HG02938 (cell line): Measurements from ENCODE around the gene LRRC55.

ENCODE experiments used
- ATAC-seq: cut with Tn5 transposase; IDR thresholded peaks from one replicate; pipeline ENCODE4 v1.9.1; 2021; ENCODE audit warnings: mild to moderate bottlenecking, moderate library complexity; ENCODE audit not compliant: unreplicated experiment

The LRRC55 gene, protein sequence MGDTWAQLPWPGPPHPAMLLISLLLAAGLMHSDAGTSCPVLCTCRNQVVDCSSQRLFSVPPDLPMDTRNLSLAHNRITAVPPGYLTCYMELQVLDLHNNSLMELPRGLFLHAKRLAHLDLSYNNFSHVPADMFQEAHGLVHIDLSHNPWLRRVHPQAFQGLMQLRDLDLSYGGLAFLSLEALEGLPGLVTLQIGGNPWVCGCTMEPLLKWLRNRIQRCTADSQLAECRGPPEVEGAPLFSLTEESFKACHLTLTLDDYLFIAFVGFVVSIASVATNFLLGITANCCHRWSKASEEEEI

GRCh38 chr11:57181678-57182305 is at the start of gene LRRC55:
TSS of gene LRRC55 (plus strand) at chr11:57181953. CDS start at chr11:57182023, 70 bp downstream.
- no peak for ATAC-seq

DNA sequence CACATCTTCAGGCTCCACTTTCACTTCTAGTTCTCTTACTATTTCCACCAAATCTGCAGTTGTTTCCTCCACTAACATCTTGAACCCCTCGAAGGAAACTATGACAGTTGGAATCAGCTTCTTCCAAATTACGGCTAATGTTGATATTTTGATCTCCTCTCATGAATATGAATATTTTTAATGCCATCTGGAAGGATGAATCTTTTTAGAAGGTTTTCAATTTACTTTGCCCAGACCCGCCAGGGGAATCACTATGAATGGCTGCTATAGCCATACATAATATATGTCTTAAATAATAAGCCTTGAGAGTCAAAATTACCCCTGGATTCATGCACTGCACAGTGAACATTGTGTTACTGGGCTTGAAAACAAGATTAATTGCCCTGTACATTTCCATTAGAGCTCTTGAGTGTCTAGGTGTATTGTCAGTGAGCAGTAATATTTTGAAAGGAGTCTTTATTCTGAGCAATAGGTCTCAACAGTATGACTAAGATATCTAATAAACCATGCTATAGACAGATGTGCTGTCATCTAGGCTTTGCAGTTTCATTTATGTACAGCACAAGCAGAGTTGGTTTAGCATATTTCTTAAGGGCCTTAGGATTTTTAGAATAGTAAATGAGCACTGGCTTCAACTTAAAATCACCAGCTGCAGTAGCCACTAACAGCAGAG is 48.3 kb upstream of the LRRC55 start:
- no peak for ATAC-seq

DNA sequence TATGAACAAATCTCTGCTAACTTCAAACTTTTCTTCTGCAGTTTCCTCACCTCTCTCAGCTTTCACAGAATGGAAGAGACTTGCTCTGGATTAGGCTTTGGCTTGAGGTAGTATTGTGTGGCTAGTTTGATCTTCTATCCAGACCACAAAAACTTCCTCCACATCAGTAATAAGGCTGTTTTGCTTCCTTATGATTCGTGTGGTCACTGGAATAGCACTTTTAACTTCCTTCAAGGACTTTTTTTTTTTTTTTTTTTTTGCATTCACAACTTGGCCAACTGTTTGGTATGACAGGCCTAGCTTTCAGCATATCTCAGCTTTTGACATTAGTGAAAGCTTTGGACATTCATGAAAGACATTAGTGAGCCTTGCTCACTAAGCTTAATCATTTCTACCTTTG is 47.5 kb upstream of the LRRC55 start:
- ATAC-seq: no peak

DNA sequence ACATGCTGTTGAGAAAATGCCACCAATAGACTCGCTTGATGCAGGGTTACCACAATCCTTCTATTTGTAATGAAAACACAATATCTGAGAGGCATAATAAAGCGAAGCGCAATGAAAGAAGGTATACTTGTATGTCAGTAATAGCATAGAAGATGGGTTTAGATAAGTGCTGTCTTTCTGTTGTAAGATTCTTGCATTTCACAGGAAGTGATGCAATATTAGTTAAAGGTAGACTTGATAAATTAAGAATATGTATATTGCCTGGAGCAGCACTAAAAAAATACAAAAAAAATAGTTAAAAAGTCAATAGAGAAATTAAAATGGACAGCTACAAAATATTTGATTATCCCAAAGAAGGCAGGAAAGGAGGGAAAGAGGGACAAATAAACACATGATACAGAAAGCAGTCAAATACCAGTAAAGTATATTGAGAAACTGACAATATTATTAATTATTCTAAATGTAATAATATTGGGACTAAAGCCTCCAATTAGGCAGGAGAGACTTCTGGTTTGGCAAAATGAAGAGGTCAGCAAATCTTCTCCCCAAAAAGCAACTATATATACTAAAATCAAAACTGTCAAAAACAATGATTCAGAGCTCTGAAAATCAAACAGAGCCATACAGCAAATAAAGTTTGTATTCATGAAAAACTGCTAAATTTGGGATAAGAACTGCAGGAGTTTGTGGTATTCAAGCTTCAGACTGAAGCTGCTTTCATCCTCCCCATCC is 46.6 kb upstream of the LRRC55 start:
- ATAC-seq: no peak

- ATAC-seq: no peak
Observed at GRCh38 chr11:57140568-57140967, 41.2 kb upstream of the LRRC55 start.

- ATAC-seq: no peak
Observed at GRCh38 chr11:57143459-57143858, 38.3 kb upstream of the LRRC55 start.

DNA sequence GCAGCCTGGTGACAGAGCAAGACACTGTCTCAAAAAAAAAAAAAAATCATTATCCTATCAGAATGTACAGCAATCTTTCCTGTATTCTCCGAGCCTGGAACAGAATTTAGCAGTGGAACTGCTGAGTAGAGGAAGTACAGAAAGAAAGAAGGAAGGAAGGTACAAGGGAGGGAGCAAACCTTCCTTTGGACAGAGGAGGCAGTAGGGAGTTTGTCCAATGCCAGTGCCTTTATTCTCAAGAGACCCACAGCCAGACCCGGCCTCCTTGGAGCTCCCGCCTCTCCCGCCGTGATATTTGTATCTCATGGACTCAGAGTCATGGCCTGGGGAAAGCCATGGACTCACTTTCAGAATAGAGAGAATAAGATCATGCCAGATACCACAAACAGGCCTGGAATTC is 37.7 kb upstream of the LRRC55 start:
- ATAC-seq: no peak

GRCh38 chr11:57144531-57145320 is 37.0 kb upstream of the LRRC55 start:
- ATAC-seq: no peak

GRCh38 chr11:57146301-57146700 is 35.5 kb upstream of the LRRC55 start:
- no peak for ATAC-seq

DNA sequence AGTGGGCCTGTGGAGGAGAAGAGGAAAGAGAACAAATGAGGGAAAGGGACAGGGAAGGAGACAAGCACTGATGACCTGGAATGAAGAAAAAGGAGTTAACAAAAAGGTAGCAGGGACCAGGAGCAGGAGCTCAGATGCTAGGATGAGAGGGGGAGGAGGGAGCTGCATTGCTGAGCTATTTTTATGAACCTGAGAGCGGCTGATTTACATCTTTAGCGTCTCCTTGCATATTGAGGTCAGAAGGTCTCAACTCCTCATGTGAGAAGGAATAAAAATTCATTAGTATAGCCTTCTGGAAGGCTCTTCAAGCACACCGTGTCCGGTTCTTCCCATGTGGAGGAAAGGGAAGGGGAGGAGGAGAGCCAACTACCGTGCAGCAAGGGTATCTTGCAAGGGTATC is 33.1 kb upstream of the LRRC55 start:
- no peak for ATAC-seq

- ATAC-seq: no peak
Observed at GRCh38 chr11:57150454-57150917, 31.3 kb upstream of the LRRC55 start.

GRCh38 chr11:57152134-57152533 is 29.6 kb upstream of the LRRC55 start:
- no peak for ATAC-seq

- ATAC-seq: no peak
Observed at GRCh38 chr11:57153448-57153847, 28.3 kb upstream of the LRRC55 start.

GRCh38 chr11:57154739-57155138 is 27.0 kb upstream of the LRRC55 start:
- ATAC-seq: no peak

DNA sequence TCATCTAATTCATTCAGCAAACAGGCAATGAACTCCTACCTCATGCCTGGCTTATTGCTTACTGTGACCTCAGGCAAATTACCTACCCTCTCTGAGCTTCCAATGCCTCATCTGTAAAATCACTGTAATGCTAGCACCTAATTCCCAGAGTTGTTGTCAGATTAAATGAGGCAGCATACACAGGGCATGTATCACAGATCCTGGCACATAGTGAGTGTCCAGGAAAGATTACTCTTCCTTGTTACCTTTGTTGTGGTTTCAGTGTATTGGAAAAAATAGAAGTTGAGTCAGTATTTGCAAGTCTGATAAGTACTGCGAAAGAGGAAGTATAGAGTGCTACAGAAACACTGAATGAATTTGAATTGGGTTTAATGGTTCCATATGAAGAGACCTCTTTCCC is 26.4 kb upstream of the LRRC55 start:
- no peak for ATAC-seq

GRCh38 chr11:57155838-57156607 is 25.7 kb upstream of the LRRC55 start:
- no peak for ATAC-seq

- ATAC-seq: no peak
Observed at GRCh38 chr11:57156928-57157327, 24.8 kb upstream of the LRRC55 start.

DNA sequence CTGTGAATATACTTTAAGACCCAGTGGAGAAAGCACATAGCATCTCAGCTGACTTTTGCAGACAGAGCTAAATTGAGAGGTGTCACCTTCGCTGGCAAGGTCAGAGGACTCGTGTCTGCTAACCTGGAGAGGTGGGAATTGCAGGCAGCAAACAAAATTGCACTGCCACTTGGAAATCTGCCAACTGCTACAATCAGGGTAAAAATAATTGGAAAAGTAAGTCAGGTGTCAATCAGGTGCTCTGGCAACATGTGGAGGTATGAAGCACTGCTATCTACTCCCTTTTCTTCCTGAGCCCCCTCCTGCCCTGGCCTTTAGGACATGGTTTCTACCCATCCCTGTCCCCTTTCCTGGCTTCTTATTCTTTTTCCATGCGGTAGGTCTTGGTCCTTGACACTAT is 24.1 kb upstream of the LRRC55 start:
- no peak for ATAC-seq

GRCh38 chr11:57158180-57158579 is 23.6 kb upstream of the LRRC55 start:
- ATAC-seq: no peak

GRCh38 chr11:57158599-57158998 is 23.2 kb upstream of the LRRC55 start:
- no peak for ATAC-seq
